Measurements from ENCODE around the gene C10orf53. TPM values are rescaled to one million over a fixed set of nuclear protein-coding genes. Genes with fewer than 3 reads are reported as not detected.
"Not testable (repeated sequence)": the region's sequence is repeated elsewhere in the genome, so short reads cannot be mapped to it uniquely, and the experiment has no call there.

C10orf53 gene
- total RNA-seq, 2 experiments from 2014 or later = not detected

GRCh38 chr10:49691588-49691987 lies 12.1 kb downstream of the C10orf53 start:
- Mint-ChIP-seq H3K27ac (no peak overlapping the region), H3K9me3 (peaks cover 4% of the 10 kb centered on the region), H3K36me3 (no peaks in the 10 kb centered on the region), H3K4me1 (peaks cover 3% of the 10 kb centered on the region), H3K4me3 (no peak overlapping the region), H3K27me3 (peaks cover 62% of the 10 kb centered on the region)
- DNase-seq = no peak

- H3K27me3 Mint-ChIP-seq = peaks cover 51% of the 10 kb centered on the region
- no peak overlapping the region for H3K4me3 Mint-ChIP-seq
- DNase-seq = no peak
- peaks cover 1% of the 10 kb centered on the region for H3K9me3 Mint-ChIP-seq
- H3K36me3 Mint-ChIP-seq = no peaks in the 10 kb centered on the region
- no peak overlapping the region for H3K27ac Mint-ChIP-seq
- H3K4me1 Mint-ChIP-seq = peaks cover 3% of the 10 kb centered on the region
These were observed 15.0 kb downstream of the C10orf53 start for GRCh38 chr10:49694466-49694865.

- no peak for DNase-seq
- H3K4me3 Mint-ChIP-seq = no peak overlapping the region
- H3K36me3 Mint-ChIP-seq = no peaks in the 10 kb centered on the region
- H3K4me1 Mint-ChIP-seq = no peaks in the 10 kb centered on the region
- H3K9me3 Mint-ChIP-seq = peaks cover 1% of the 10 kb centered on the region
- peaks cover 42% of the 10 kb centered on the region for H3K27me3 Mint-ChIP-seq
- no peak overlapping the region for H3K27ac Mint-ChIP-seq
These were observed 16.9 kb downstream of the C10orf53 start for GRCh38 chr10:49696311-49696710.

- Mint-ChIP-seq H3K9me3 (no peaks in the 10 kb centered on the region), H3K27ac (no peak overlapping the region), H3K27me3 (peaks cover 33% of the 10 kb centered on the region), H3K36me3 (no peaks in the 10 kb centered on the region), H3K4me3 (no peak overlapping the region), H3K4me1 (no peaks in the 10 kb centered on the region)
- no peak for DNase-seq
These were observed 19.2 kb downstream of the C10orf53 start for GRCh38 chr10:49698679-49699078.

GRCh38 chr10:49700211-49700610 lies 20.8 kb downstream of the C10orf53 start:
- no peak overlapping the region for H3K27ac Mint-ChIP-seq
- no peak overlapping the region for H3K4me3 Mint-ChIP-seq
- H3K9me3 Mint-ChIP-seq = peaks cover 3% of the 10 kb centered on the region
- no peaks in the 10 kb centered on the region for H3K36me3 Mint-ChIP-seq
- H3K4me1 Mint-ChIP-seq = no peaks in the 10 kb centered on the region
- no peak for DNase-seq
- peaks cover 31% of the 10 kb centered on the region for H3K27me3 Mint-ChIP-seq

GRCh38 chr10:49700997-49701396 lies 21.5 kb downstream of the C10orf53 start:
- no peak overlapping the region for H3K4me3 Mint-ChIP-seq
- no peaks in the 10 kb centered on the region for H3K36me3 Mint-ChIP-seq
- H3K27me3 Mint-ChIP-seq = peaks cover 31% of the 10 kb centered on the region
- no peak for DNase-seq
- no peaks in the 10 kb centered on the region for H3K4me1 Mint-ChIP-seq
- no peak overlapping the region for H3K27ac Mint-ChIP-seq
- peaks cover 3% of the 10 kb centered on the region for H3K9me3 Mint-ChIP-seq

GRCh38 chr10:49707585-49707984 lies 28.1 kb downstream of the C10orf53 start:
- Mint-ChIP-seq H3K36me3 (no peaks in the 10 kb centered on the region), H3K27ac (no peak overlapping the region), H3K4me3 (no peak overlapping the region), H3K9me3 (peaks cover 3% of the 10 kb centered on the region), H3K27me3 (peaks cover 1% of the 10 kb centered on the region), H3K4me1 (no peaks in the 10 kb centered on the region)
- no peak for DNase-seq

- no peaks in the 10 kb centered on the region for H3K4me1 Mint-ChIP-seq
- DNase-seq = no peak
- peaks cover 5% of the 10 kb centered on the region for H3K9me3 Mint-ChIP-seq
- H3K36me3 Mint-ChIP-seq = no peaks in the 10 kb centered on the region
- H3K27me3 Mint-ChIP-seq = no peaks in the 10 kb centered on the region
- no peak overlapping the region for H3K4me3 Mint-ChIP-seq
- no peak overlapping the region for H3K27ac Mint-ChIP-seq
These were observed 30.5 kb downstream of the C10orf53 start for GRCh38 chr10:49709934-49710333.

GRCh38 chr10:49710966-49711365 lies 31.5 kb downstream of the C10orf53 start:
- H3K4me3 Mint-ChIP-seq = no peak overlapping the region
- H3K27ac Mint-ChIP-seq = no peak overlapping the region
- no peaks in the 10 kb centered on the region for H3K36me3 Mint-ChIP-seq
- H3K27me3 Mint-ChIP-seq = no peaks in the 10 kb centered on the region
- H3K4me1 Mint-ChIP-seq = no peaks in the 10 kb centered on the region
- no peak for DNase-seq
- H3K9me3 Mint-ChIP-seq = peaks cover 3% of the 10 kb centered on the region

GRCh38 chr10:49711481-49711880 lies 32.0 kb downstream of the C10orf53 start:
- peaks cover 3% of the 10 kb centered on the region for H3K9me3 Mint-ChIP-seq
- DNase-seq = no peak
- H3K27me3 Mint-ChIP-seq = no peaks in the 10 kb centered on the region
- no peak overlapping the region for H3K27ac Mint-ChIP-seq
- no peak overlapping the region for H3K4me3 Mint-ChIP-seq
- no peaks in the 10 kb centered on the region for H3K4me1 Mint-ChIP-seq
- H3K36me3 Mint-ChIP-seq = no peaks in the 10 kb centered on the region

GRCh38 chr10:49713266-49713665 lies 33.8 kb downstream of the C10orf53 start:
- Mint-ChIP-seq H3K4me3 (no peak overlapping the region), H3K27me3 (no peaks in the 10 kb centered on the region), H3K4me1 (no peaks in the 10 kb centered on the region), H3K36me3 (no peaks in the 10 kb centered on the region), H3K27ac (no peak overlapping the region), H3K9me3 (peaks cover 5% of the 10 kb centered on the region)
- no peak for DNase-seq

GRCh38 chr10:49715157-49715556 lies 35.7 kb downstream of the C10orf53 start:
- not testable (repeated sequence) for H3K4me3 Mint-ChIP-seq, H3K27ac Mint-ChIP-seq, H3K9me3 Mint-ChIP-seq, DNase-seq, H3K27me3 Mint-ChIP-seq, H3K36me3 Mint-ChIP-seq, H3K4me1 Mint-ChIP-seq

GRCh38 chr10:49726593-49726992 lies 47.1 kb downstream of the C10orf53 start:
- Mint-ChIP-seq H3K9me3 (peaks cover 9% of the 10 kb centered on the region), H3K27me3 (no peaks in the 10 kb centered on the region), H3K4me3 (no peak overlapping the region)

GRCh38 chr10:49733866-49734265 lies 54.4 kb downstream of the C10orf53 start:
- Mint-ChIP-seq H3K27me3 (no peaks in the 10 kb centered on the region), H3K9me3 (no peaks in the 10 kb centered on the region), H3K36me3 (no peaks in the 10 kb centered on the region), H3K4me1 (no peaks in the 10 kb centered on the region), H3K4me3 (no peak overlapping the region), H3K27ac (no peak overlapping the region)
- no peak for DNase-seq

More at GRCh38 chr10:49726593-49726992, 47.1 kb downstream of the C10orf53 start:
- Mint-ChIP-seq H3K4me1 (no peaks in the 10 kb centered on the region), H3K27ac (no peak overlapping the region), H3K36me3 (peaks cover 2% of the 10 kb centered on the region)
- DNase-seq = no peak

GRCh38 chr10:49734676-49735075 lies 55.2 kb downstream of the C10orf53 start:
- no peak overlapping the region for H3K27ac Mint-ChIP-seq
- H3K9me3 Mint-ChIP-seq = no peaks in the 10 kb centered on the region
- no peaks in the 10 kb centered on the region for H3K4me1 Mint-ChIP-seq
- H3K4me3 Mint-ChIP-seq = no peak overlapping the region
- H3K36me3 Mint-ChIP-seq = no peaks in the 10 kb centered on the region
- no peaks in the 10 kb centered on the region for H3K27me3 Mint-ChIP-seq
- no peak for DNase-seq

- Mint-ChIP-seq H3K27me3 (no peaks in the 10 kb centered on the region), H3K9me3 (no peaks in the 10 kb centered on the region), H3K4me1 (no peaks in the 10 kb centered on the region), H3K36me3 (no peaks in the 10 kb centered on the region), H3K4me3 (no peak overlapping the region), H3K27ac (no peak overlapping the region)
- no peak for DNase-seq
These were observed 55.7 kb downstream of the C10orf53 start for GRCh38 chr10:49735161-49735560.

Data from activated naive CD8-positive, alpha-beta T cell treated with anti-CD3 and anti-CD28 coated beads for 36 hours (primary cell).